ENCODE results near the gene PSMD13.

PSMD13 gene

GRCh38 chr11:253886-254270 lies 17.1 kb downstream of the PSMD13 start:
- TF ChIP-seq ZFX (IDR thresholded peaks at IDR 0.05; ENCODE audit: borderline replicate concordance) (no peak), CTCF (IDR thresholded peaks at IDR 0.05) (no peak)

GRCh38 chr11:255176-255575 lies 18.4 kb downstream of the PSMD13 start:
- no peak overlapping the region for H3K27ac ChIP-seq
- TF ChIP-seq CTCF (IDR thresholded peaks at IDR 0.05) (no peak), ZFX (IDR thresholded peaks at IDR 0.05; ENCODE audit: borderline replicate concordance) (no peak)

More at GRCh38 chr11:253886-254270, 17.1 kb downstream of the PSMD13 start:
- H3K27ac ChIP-seq: no peak overlapping the region

- no peak overlapping the region for H3K27ac ChIP-seq
- TF ChIP-seq CTCF (IDR thresholded peaks at IDR 0.05) (no peak), ZFX (IDR thresholded peaks at IDR 0.05; ENCODE audit: borderline replicate concordance) (no peak)
These were observed 19.0 kb downstream of the PSMD13 start for GRCh38 chr11:255816-256215.

- no peak overlapping the region for H3K27ac ChIP-seq
- TF ChIP-seq CTCF (IDR thresholded peaks at IDR 0.05) (no peak), ZFX (IDR thresholded peaks at IDR 0.05; ENCODE audit: borderline replicate concordance) (no peak)
These were observed 20.4 kb downstream of the PSMD13 start for GRCh38 chr11:256952-257737.

GRCh38 chr11:257766-258493 lies 21.2 kb downstream of the PSMD13 start:
- TF ChIP-seq CTCF (IDR thresholded peaks at IDR 0.05): peak; percentile 17; the same call in 1 of the 2 replicates
- no peak for TF ChIP-seq ZFX (IDR thresholded peaks at IDR 0.05; ENCODE audit: borderline replicate concordance)
- no peak overlapping the region for H3K27ac ChIP-seq

- no peak overlapping the region for H3K27ac ChIP-seq
- no peak for TF ChIP-seq ZFX (IDR thresholded peaks at IDR 0.05; ENCODE audit: borderline replicate concordance)
- no peak for TF ChIP-seq CTCF (IDR thresholded peaks at IDR 0.05)
These were observed 22.6 kb downstream of the PSMD13 start for GRCh38 chr11:259413-259812.

GRCh38 chr11:261624-262023 lies 24.8 kb downstream of the PSMD13 start:
- no peak for TF ChIP-seq CTCF (IDR thresholded peaks at IDR 0.05)
- no peak for TF ChIP-seq ZFX (IDR thresholded peaks at IDR 0.05; ENCODE audit: borderline replicate concordance)
- no peak overlapping the region for H3K27ac ChIP-seq
